RKO (cell line): ENCODE results near the gene DNAJC3.
"Not testable (repeated sequence)": the region's sequence is repeated elsewhere in the genome, so short reads cannot be mapped to it uniquely, and the experiment has no call there.

Source experiments
- DNase-seq: peaks from one replicate; pipeline ENCODE4 v3.0.0-alpha.2; 2016; ENCODE audit warnings: low spot score

The DNAJC3 gene

DNA sequence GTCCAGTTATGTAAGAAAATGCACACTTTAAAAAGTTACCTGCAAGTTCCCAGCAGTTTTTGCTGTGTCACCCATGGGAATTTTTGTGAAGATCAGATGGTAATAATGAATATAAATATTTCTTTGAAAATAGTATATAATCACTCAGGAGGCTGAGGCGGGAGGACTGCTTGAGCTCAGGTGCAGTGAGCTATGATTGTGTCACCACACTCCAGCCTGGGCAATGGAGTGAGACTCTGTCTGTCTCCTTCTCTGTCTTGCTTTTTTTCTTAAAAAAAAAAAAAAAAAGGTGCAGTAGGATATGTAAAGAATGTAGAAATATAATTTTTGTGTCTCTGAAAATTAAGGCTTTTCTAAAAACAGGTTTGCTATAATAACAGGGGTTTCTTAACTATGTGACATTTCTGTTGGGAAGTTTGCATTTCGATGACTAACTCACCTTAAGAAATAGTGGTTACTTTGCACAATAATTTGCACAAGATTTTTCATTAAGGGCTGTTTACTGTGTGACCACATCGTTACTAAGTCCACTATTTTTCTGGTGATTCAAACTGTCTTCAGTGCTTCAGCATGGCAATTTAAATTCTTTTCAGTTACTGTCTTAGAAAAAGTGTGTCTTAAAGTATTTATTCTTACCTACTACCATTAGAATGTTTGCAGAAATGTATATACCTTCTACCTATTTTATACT is 37.3 kb downstream of the DNAJC3 start:
- peak; percentile 34 for DNase-seq

DNA sequence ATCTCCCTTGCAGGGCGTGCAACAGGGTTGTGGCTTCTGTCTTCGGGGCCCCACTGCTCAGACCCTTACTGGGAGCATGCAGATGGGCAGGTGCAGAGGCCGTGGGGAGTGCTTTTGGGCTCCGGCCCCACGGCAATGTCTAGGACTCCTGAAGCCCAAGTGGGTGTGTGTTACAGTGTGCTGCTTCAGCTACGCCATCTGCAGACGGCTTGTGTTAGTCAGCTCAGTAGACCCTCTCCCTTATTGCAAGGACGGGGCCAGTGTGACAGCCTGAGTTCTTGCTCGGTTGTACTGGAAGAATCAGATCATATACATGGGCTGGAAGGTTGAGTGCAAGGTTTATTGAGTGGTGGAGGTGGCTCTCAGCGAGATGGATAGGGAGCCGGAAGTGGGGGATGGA is 39.3 kb downstream of the DNAJC3 start:
- DNase-seq = no peak

DNA sequence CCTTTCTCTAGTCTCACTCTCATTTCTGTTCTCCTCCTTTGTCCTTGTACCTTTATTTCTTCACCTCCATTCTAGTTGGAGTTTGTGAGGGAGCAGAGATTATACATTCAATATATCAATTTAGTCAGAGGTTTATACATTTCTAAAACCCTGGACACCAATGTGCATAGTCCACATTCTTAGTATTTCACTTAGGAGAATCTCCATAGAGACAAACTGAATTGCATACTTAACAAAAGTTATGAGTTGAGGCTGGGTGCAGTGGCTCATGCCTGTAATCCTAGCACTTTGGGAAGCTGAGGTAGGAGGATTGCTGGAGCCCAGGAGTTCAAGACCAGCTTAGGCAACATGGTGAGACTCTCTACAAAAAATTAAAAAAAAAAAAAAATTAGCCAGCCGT is 45.3 kb downstream of the DNAJC3 start:
- DNase-seq = no peak

DNA sequence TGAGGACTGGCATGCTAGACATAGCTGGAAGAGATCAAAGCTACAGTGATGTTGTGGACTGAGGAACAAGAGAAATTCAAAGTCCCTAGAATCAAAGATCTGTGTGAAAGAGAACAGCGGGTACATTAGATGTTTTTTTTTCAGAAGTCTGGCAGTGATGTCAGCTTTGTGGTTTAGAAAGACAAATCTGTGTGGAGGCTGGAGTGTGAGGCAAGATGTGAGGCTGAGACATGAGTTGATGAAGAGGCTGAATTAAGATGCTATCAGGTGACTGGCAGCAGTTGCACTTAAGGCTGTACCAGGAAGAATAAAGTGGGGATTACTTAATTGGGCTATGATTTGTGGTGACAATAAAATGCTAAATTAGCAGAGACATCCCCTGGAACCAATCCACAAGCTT is 46.5 kb downstream of the DNAJC3 start:
- no peak for DNase-seq

DNA sequence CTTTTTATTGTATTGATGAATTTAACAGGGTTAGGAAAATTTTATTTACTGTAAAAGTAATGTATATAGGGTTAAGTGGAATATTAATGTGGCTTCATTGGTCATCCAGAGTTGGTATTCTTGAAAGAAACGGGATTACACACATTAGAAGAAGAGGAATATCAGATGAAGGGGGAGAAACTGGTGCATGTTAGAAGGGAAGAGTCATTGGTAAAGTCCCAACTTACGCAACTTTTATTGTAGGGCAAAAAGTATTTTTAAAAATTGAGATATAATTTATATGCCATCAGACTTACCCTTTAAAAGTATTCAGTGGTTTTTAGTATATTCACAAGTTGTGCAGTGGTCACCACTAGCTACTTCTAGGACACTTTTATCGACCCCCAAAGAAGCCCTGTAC is 47.3 kb downstream of the DNAJC3 start:
- DNase-seq = no peak

DNA sequence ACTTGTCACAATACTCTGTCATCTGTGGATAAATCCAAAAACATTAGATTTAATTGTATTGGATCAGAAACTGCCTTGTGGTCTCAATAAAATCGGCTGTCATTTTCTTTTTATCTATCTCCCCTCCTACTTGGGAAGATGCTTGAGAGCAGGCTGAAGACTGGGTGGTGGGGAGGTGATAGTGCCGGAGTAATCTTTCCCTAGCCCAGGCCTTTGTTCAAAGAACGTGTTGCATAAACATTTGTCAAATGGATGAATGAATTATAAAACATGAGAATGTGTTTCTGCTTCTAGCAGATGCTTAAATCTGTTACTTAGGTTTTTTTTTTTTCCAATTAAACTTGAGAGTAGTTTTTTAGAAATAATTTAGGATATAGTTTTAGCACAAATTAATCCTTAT is 49.9 kb downstream of the DNAJC3 start:
- DNase-seq = no peak

DNA sequence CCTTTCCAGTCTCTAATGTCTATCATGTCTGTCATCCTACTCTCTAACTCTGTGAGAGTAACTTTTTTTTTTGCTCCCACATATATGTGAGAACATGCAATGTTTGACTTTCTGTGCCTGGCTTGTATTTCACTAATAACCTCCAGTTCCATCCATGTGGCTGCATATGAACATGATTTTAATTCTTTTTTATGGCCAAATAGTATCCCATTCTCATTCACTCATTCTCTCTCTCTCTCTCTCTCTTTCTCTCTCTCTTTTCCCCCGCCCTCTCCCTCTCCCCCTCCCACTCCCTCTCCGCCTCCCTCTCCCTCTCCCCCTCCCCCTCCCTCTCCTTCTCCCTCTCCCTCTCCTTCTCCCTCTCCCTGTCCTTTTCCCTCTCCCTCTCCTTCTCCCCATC is 52.0 kb downstream of the DNAJC3 start:
- no peak for DNase-seq

DNA sequence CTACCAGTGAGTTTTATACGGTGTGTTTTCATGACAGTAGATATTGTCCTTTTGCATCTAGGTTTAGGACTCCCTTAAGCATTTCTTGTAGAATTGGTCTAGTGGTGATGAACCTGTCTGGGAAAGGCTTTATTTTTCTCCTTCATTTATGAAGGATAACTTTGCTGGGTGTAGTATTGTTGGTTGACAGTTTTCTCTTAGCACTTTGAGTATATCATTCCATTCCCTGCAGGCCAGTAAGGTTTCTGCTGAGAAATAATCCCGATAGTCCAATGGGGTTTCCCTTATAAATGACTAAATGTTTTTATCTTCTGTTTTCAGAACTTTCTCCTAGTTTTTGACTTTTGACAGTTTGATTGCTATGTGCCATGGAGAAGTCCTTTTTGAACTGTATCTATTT is 57.2 kb downstream of the DNAJC3 start:
- DNase-seq = no peak

DNA sequence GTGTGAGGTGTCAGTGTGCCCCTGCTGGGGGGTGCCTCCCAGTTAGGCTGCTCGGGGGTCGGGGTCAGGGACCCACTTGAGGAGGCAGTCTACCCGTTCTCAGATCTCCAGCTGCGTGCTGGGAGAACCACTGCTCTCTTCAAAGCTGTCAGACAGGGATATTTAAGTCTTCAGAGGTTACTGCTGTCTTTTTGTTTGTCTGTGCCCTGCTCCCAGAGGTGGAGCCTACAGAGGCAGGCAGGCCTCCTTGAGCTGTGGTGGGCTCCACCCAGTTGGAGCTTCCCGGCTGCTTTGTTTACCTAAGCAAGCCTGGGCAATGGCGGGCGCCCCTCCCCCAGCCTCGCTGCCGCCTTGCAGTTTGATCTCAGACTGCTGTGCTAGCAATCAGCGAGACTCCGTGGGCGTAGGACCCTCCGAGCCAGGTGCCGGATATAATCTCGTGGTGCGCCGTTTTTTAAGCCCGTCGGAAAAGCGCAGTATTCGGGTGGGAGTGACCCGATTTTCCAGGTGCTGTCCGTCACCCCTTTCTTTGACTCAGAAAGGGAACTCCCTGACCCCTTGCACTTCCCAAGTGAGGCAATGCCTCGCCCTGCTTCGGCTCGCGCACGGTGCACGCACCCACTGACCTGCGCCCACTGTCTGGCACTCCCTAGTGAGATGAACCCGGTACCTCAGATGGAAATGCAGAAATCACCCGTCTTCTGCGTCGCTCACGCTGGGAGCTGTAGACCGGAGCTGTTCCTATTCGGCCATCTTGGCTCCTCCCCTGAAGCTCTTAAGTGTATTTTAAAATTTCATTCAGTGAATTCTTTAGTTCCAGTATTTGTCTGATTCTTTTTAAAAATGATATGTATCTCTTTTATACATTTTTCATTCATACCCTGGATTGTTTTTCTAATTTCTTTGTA is 63.4 kb downstream of the DNAJC3 start:
- not testable (repeated sequence) for DNase-seq

DNA sequence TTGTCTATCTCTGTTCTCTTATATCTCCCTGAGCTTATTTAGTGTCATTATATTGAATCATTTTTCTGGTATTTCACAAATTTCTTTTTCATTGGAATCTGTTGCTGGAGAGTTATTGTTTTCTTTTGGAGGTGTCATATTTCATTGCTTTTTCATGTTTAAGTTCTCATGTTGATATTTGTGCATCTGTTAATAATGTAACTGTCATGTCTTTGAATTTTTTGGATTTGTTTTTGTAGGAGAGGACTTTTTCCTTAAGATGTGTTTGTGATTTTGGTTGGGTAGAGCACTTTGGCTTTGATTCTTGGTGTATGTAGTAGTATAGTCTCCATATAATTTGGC is 64.0 kb downstream of the DNAJC3 start:
- no peak for DNase-seq

DNA sequence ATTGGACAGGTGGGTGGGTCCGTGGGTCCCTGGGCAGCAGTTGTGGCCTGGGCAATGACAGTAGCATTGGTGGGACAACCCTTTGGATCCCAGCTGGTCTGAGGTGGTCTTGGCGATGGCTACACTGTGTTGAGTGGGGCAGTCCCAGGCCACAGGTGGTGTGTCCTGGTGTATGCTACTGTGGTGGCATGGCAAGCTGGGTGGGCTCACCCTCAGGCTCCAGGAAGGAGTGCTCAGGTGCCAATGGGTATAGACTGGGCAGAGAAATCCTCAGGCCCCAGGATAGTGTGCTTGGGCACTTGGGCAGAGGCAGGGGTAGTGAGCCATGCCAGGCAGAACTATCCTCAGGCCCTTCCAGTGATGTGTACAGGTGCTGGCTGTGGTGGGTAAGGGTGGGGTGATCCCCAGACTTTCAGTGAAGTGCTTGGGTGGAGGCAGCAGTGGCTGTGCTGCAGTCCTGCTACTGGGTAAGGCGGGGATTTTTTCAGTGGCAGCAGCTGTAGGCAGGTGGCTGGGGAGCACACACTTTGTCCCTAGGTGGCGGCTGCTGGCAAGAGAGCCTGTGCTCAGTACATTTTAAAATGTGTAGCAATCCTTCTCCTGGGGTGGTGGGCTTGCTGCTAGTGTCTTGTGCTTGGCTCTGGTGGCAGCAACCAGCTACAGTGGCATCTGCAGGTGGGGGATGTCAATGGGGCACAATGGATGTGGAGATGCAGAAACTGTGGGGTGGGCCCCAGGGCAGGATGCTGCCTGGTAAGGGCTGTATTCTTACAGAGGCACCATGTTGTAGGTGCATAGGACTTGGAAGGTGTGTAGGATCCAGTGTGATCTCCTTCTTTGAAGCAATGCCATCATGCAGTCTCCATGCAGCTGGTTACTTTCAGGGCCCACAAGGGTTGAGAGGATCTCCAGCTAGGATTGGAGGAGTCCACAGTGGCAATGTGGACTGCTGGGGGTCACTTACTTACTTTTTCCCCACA is 64.9 kb downstream of the DNAJC3 start:
- no peak for DNase-seq

DNA sequence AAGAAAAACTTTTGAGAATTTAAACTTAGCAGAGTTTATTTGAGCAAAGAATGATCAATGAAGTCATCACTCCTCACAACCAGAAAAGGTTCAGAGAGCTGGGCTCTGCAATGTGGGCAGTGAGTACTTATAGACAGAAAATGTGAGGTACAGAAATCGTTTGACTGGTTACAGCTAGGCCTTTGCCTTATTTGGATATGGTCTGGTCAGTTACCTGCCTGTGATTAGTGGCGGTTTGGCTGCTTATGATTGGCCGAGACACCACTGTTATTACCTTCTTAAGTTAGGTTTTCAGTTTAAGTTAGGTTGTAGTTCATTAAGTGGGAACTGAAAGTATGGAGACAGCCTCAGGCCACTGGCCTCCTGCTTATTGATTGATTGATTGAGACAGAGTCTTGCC is 66.3 kb downstream of the DNAJC3 start:
- no peak for DNase-seq

DNA sequence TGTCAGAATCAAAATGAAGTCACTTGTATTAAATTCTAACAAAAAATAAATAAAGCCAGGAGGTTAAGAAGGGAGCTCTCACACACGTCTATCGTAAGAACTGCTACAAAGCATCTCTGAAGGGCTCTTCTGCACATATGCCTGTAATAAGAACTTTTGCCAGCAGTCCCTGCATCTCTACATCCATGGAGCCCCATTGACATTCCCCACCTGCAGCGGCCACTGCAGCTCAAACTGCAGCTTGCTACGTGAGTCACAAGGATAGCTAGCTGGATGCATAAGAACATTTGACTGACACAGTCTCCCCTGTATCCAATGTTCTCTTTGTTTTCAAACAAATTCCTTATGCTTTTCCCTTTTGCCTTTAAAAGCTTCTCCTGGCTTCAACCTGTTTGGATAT is 68.3 kb downstream of the DNAJC3 start:
- DNase-seq = no peak

DNA sequence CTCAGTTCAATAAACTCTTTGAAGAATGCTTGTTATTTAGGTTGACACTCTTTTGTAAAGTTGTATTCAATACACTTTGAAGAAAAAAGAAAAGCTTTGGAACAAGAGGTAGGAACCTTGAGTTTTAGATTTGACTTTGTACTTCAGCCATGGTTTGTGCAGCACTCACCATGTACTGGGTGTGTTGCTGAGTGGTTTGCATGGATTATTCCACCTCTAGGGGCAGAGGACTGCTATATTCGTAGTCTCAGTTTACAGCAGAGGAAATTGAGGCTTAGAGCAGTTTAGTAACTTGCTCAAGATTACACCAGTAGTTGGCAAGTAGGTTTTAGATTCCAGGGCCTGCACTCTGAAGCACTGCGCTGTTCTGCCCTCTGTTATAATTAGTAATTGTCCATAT is 68.8 kb downstream of the DNAJC3 start:
- DNase-seq = peak; percentile 10

DNA sequence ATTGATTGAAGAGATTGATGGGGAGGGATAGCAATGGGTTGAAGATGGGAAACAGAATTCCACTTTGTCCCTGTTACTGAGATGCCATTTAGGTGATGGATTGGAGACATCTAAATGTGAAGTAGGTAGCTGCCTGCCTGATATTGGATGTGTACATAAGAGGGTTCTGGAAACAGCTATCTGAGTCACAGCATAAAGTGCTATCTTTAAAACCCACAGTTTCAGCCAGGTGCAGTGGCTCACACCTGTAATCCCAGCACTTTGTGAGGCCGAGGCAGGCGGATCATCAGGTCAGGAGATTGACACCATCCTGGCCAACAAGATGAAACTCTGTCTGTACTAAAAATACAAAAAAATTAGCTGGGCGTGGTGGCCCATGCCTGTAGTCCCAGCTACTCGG is 72.6 kb downstream of the DNAJC3 start:
- no peak for DNase-seq

DNA sequence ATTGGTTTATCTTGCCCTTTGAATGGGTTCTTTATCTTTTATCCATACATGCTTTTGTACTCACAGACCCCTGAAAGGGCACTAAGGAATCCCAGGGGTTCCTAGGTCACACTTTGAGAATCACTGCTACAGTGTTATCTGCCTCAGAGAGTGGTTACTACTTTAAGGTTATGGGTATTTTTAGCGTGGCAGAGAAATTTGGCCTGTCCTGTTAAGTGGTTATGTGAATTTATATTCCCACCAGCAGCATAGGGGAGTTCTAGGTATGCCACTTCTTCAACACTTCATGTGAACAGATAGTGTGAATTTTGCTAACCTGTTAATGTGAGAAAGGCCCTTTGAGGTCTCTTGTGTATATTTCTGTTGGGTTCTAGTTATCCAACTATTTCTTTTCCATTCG is 75.7 kb downstream of the DNAJC3 start:
- DNase-seq = no peak

DNA sequence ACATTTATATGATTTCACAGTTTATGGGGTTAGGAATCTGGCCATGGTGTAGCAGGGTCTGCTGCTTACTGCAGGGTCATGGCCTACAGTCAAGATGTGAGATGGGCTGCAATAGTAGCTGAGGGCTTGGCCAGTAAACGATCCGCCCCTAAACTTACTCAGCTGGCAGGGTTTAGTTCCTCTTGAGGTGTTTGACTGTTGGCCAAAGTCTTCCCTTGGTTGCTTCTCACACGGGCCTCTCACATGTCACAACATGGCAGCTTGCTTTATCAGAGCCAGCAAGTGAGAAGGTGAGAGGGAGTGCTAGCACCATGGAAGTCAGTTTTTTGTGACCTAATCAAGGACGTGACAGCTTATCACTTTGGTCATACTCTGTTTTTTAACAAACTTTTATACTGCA is 77.1 kb downstream of the DNAJC3 start:
- no peak for DNase-seq

DNA sequence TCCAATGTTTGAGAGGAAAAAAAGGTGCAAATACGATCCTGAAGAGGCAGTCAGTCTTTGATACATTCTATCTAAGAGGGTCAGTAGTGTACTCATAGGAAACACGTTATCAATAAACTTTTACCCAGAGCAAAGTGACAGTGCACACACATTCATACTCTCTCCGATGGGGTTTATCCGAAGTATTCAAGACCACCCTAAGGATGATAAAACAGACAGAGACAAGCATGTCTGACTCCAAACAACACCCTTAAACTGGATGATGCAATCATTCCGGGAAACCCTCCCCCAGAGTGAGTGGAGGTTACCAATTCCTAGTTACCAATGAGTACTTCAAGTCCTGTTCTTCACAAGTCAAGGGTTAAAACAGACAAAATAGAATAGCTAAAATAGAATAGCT is 79.1 kb downstream of the DNAJC3 start:
- no peak for DNase-seq

DNA sequence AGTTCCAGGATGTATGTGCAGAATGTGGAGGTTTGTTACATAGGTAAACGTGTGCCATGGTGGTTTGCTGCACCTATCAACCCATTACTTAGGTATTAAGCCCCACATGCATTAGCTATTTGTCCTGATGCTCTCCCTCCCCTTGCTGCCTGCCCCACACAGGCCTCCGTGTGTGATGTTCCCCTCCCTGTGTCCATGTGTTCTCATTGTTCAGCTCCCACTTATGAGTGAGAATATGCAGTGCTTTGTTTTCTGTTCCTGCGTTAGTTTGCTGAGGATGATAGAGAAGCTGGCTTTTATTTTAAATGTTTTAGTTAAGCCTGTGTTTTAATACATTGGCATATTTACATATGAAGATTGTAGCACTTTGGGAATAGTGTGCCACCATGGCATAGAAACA is 85.7 kb downstream of the DNAJC3 start:
- not testable (repeated sequence) for DNase-seq

DNA sequence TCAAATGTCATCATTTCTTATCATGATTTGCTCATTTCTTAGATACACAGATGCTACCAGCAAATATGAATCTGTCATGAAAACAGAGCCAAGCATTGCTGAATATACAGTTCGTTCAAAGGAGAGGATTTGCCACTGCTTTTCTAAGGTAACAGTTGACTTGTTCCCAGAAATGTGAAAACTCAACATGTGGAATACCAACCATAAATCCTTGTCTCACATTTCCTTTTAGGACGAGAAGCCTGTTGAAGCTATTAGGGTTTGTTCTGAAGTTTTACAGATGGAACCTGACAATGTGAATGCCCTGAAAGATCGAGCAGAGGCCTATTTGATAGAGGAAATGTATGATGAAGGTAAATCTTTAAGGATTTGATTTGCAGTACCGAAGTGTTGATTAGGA is 86.7 kb downstream of the DNAJC3 start:
- no peak for DNase-seq

DNA sequence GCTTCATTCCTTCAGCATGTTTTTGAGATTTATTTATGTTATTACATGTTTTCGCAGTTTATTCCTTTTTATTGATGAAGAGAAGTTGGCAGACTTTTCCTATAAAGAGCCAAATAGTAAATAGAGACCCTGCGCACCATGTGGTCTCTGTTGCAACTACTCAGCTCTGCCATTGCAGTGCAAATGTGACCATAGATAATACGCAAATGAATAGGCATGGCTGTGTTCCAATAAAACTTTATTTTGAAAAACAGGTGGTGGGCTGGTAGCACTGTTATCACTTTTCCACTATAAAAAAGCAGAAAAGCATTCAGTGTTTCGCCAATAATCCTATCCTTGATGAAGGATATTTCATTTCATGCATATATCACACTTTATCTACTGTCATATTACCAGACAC is 95.0 kb downstream of the DNAJC3 start:
- DNase-seq = no peak

DNA sequence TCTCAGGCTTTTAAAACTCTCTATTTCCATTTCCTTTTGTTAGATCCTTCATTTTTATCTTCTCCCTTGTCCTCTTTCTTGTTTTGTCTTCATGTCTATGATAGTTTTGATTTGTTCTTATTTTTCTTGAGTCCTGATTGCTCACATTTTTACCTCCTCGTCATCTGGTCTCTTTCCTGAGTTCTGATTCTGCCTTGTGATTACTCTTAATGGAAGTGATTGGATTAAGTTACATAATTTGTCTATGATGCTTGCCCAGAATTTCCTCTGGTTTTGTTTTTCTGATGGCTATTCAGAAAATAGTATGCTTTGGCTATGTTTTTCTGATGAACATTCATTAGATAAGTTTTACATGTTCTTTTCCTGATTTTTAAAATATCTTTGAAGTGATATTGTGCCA is 102.6 kb downstream of the DNAJC3 start:
- no peak for DNase-seq

DNA sequence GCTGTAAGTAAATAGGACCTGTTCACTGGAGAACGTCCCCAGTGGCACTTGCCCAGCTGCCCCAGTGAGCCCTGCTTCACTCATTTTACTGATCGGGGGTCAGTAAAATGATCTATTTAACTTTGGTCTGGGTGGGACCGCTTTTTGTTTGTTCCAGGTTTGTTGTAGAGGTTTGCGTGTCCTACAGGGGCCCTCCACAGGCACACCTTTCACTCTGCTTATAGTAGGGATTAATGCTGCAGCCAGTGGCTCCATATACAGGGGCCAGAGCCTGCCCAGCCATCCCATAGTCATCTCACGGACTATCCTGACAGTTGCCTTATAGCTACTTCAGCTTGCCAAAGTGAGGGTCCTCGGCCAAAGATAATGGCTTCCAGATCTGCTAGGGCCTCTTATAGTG is 104.1 kb downstream of the DNAJC3 start:
- no peak for DNase-seq
